Caco-2 (cell line): ENCODE measurements around the gene ZDHHC14. TPM values are rescaled to one million over a fixed set of nuclear protein-coding genes. Genes with fewer than 3 reads are reported as not detected.

Experiments
- BruUV-seq: library from RNA; stranded (reverse); fragments of 400-500 nt; replicated peaks from 2 replicates; lab custom pipeline; 2021; lab: Mats Ljungman, UMichigan
- CTCF ChIA-PET: fragments of 300-600 bp; sonication (Branson Sonifier 250); formaldehyde crosslinking; loops from one replicate; lab custom pipeline; 2022; ENCODE audit warnings: antibody characterized with exemption; lab: Charles Lee
- POLR2A ChIA-PET: fragments of 300-600 bp; sonication (Branson Sonifier 250); formaldehyde crosslinking; loops from one replicate; lab custom pipeline; 2022; ENCODE audit warnings: antibody characterized with exemption; lab: Charles Lee
- DNase-seq, 2 experiments: peaks; one replicate each; pipeline versions ENCODE4 v3.0.0 to v3.0.0-alpha.2; 2020 to 2022
- H3K27me3 ChIP-seq: replicated peaks from 2 replicates; pipeline ENCODE4 v1.6.0; 2011; ENCODE audit warnings: low read length; ENCODE audit not compliant: control insufficient read depth, insufficient read depth
- H3K36me3 ChIP-seq: 2 replicates; pipeline ENCODE4 v1.5.1; 2011; ENCODE audit warnings: low read length; ENCODE audit not compliant: control insufficient read depth, insufficient read depth
- H3K4me1 ChIP-seq: fragments of 250-450 bp; sonication (Bioruptor Pico); 2 replicates; pipeline ENCODE4 v1.5.1; 2020; ENCODE audit warnings: mild to moderate bottlenecking
- H3K4me3 ChIP-seq: 2 replicates; pipeline ENCODE4 v1.5.1; 2011; ENCODE audit warnings: low read depth, mild to moderate bottlenecking, control low read depth, low read length
- H3K9me3 ChIP-seq: fragments of 250-450 bp; sonication (Bioruptor Pico); 2 replicates; pipeline ENCODE4 v1.5.1; 2020; ENCODE audit warnings: mild to moderate bottlenecking, moderate library complexity
- H3K27ac Mint-ChIP-seq: one replicate; pipeline ENCODE4 v1.8.0; 2022; ENCODE audit warnings: mixed read lengths; ENCODE audit not compliant: unreplicated experiment
- H3K27me3 Mint-ChIP-seq: one replicate; pipeline ENCODE4 v1.8.0; 2022; ENCODE audit warnings: mixed read lengths; ENCODE audit not compliant: insufficient read depth, unreplicated experiment
- H3K36me3 Mint-ChIP-seq: one replicate; pipeline ENCODE4 v1.8.0; 2022; ENCODE audit warnings: mild to moderate bottlenecking, mixed read lengths; ENCODE audit not compliant: insufficient read depth, unreplicated experiment
- H3K4me1 Mint-ChIP-seq: one replicate; pipeline ENCODE4 v1.8.0; 2022; ENCODE audit warnings: low read depth, mixed read lengths; ENCODE audit not compliant: unreplicated experiment
- H3K4me3 Mint-ChIP-seq: one replicate; pipeline ENCODE4 v1.8.0; 2022; ENCODE audit warnings: mild to moderate bottlenecking, moderate library complexity, mixed read lengths; ENCODE audit not compliant: unreplicated experiment
- H3K9me3 Mint-ChIP-seq: one replicate; pipeline ENCODE4 v1.8.0; 2022; ENCODE audit warnings: mixed read lengths; ENCODE audit not compliant: unreplicated experiment
- intact Hi-C: fragments of 100-400 bp; cut with micrococcal nuclease; formaldehyde crosslinking; loops from one replicate; pipeline ENCODE4 v1.10.0; 2022; ENCODE audit not compliant: unreplicated experiment
- total RNA-seq: library from RNA; stranded (reverse); gene quantifications from 2 replicates; pipeline ENCODE4 v1.2.3, GENCODE V29; 2022
- TF ChIP-seq, protein P1 (sequence below), 2 experiments: fragments of 200-600 bp in 1 of 2; IDR thresholded peaks; 1 replicate in 1 of 2; 2 replicates in 1 of 2; pipeline versions ENCODE4 v1.5.1 to v1.8.0; 2011 to 2022; ENCODE audit warnings: antibody characterized with exemption in 1 of 2, control low read depth in 1 of 2, inconsistent platforms in 1 of 2, low read depth in 1 of 2, low read length in 1 of 2, mild to moderate bottlenecking in 1 of 2, moderate library complexity in 1 of 2; ENCODE audit not compliant: insufficient read depth in 1 of 2, severe bottlenecking in 1 of 2, unreplicated experiment in 1 of 2

Gene ZDHHC14
- total RNA-seq, 1 experiment from 2014 or later = 22.1 TPM

GRCh38 chr6:157606516-157606915, 225.5 kb downstream of the ZDHHC14 start:
- intact Hi-C loops = no loop called here
- H3K9me3 ChIP-seq = no peaks in the 10 kb centered on the region
- H3K27me3 ChIP-seq = no peaks in the 10 kb centered on the region
- TF ChIP-seq, protein P1, sequence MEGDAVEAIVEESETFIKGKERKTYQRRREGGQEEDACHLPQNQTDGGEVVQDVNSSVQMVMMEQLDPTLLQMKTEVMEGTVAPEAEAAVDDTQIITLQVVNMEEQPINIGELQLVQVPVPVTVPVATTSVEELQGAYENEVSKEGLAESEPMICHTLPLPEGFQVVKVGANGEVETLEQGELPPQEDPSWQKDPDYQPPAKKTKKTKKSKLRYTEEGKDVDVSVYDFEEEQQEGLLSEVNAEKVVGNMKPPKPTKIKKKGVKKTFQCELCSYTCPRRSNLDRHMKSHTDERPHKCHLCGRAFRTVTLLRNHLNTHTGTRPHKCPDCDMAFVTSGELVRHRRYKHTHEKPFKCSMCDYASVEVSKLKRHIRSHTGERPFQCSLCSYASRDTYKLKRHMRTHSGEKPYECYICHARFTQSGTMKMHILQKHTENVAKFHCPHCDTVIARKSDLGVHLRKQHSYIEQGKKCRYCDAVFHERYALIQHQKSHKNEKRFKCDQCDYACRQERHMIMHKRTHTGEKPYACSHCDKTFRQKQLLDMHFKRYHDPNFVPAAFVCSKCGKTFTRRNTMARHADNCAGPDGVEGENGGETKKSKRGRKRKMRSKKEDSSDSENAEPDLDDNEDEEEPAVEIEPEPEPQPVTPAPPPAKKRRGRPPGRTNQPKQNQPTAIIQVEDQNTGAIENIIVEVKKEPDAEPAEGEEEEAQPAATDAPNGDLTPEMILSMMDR (IDR thresholded peaks at IDR 0.05; ENCODE audit: insufficient read depth in 1 of 2, low read depth in 1 of 2, low read length in 1 of 2, severe bottlenecking in 1 of 2, unreplicated experiment in 1 of 2) = no peak
- H3K4me1 Mint-ChIP-seq = peaks cover 12% of the 10 kb centered on the region
- no peaks in the 10 kb centered on the region for H3K27me3 Mint-ChIP-seq
- no TSS peak for BruUV-seq
- ChIA-PET CTCF (no interaction called here), POLR2A (no interaction called here)
- DNase-seq = no peak
- peaks cover 23% of the 10 kb centered on the region for H3K36me3 Mint-ChIP-seq
- no peak overlapping the region for H3K27ac Mint-ChIP-seq
- H3K4me3 Mint-ChIP-seq = no peak overlapping the region
- H3K36me3 ChIP-seq = 0 out of 2 replicates have a peak, but pooled peaks cover 2% of the 10 kb centered on the region
- no peaks in the 10 kb centered on the region for H3K9me3 Mint-ChIP-seq
- H3K4me3 ChIP-seq = no peak overlapping the region
- H3K4me1 ChIP-seq = no peaks in the 10 kb centered on the region

GRCh38 chr6:157607317-157608109, 226.5 kb downstream of the ZDHHC14 start:
- ChIA-PET POLR2A (no interaction called here), CTCF (no interaction called here)
- Histone ChIP-seq H3K27me3 (no peaks in the 10 kb centered on the region), H3K4me1 (no peaks in the 10 kb centered on the region), H3K36me3 (0 out of 2 replicates have a peak, but pooled peaks cover 2% of the 10 kb centered on the region), H3K4me3 (no peak overlapping the region), H3K9me3 (no peaks in the 10 kb centered on the region)
- DNase-seq = no peak
- Mint-ChIP-seq H3K36me3 (peaks cover 32% of the 10 kb centered on the region), H3K9me3 (no peaks in the 10 kb centered on the region), H3K27ac (peak overlapping the region; percentile 24), H3K27me3 (no peaks in the 10 kb centered on the region), H3K4me3 (no peak overlapping the region), H3K4me1 (peaks cover 12% of the 10 kb centered on the region)
- intact Hi-C loops = no loop called here
- no TSS peak for BruUV-seq
- TF ChIP-seq, protein P1 (IDR thresholded peaks at IDR 0.05; ENCODE audit: insufficient read depth in 1 of 2, low read depth in 1 of 2, low read length in 1 of 2, severe bottlenecking in 1 of 2, unreplicated experiment in 1 of 2) = no peak

DNA sequence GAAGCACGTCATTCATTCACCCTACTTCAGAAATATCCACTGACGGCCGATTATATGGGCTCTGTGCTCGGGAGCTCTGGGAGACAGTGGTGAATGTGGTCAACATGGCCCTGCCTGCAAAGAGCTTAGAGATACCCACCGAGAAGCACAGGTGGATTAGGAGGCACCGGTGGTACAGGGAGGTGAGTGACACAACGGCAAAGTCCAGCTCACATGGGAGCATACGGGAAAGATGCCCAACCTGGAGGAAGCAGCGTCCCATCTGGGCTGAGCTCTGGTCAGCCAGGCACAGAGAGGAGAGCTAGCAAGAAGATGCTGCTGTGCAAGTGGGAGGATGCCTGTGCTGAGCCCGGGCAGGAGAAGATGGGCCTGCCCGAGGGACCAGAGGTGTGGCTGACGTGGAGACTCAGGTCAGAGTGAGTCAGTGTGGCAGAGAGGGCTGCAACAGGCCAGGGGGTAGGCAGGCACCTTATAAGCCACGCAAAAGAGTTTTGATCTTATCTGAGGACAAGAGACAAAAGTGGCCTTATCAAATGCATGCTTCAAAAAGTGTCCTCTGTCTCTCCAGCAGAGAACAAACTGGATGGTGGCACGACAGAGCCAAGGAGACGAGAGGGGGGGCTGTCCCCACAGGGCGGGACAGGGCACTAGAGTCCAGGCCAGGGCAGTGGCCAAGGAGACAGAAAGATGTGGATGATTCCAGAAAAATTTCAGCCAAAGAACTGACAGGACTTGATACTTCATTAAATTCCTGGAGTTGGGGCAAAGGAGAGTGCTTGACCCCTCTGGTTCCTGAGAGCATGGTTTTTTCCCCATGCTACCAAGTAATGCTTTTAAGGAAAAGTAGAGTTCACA, 227.5 kb downstream of the ZDHHC14 start:
- ChIA-PET CTCF (no interaction called here), POLR2A (no interaction called here)
- intact Hi-C loops = no loop called here
- no peaks in the 10 kb centered on the region for H3K9me3 ChIP-seq
- no TSS peak for BruUV-seq
- TF ChIP-seq, protein P1 (IDR thresholded peaks at IDR 0.05; ENCODE audit: insufficient read depth in 1 of 2, low read depth in 1 of 2, low read length in 1 of 2, severe bottlenecking in 1 of 2, unreplicated experiment in 1 of 2) = no peak
- H3K4me3 ChIP-seq = no peak overlapping the region
- no peaks in the 10 kb centered on the region for H3K27me3 Mint-ChIP-seq
- no peak for DNase-seq
- H3K9me3 Mint-ChIP-seq = no peaks in the 10 kb centered on the region
- H3K36me3 ChIP-seq = 0 out of 2 replicates have a peak, but pooled peaks cover 2% of the 10 kb centered on the region
- peak overlapping the region; percentile 24 for H3K27ac Mint-ChIP-seq
- no peaks in the 10 kb centered on the region for H3K27me3 ChIP-seq
- peaks cover 12% of the 10 kb centered on the region for H3K4me1 Mint-ChIP-seq
- no peaks in the 10 kb centered on the region for H3K4me1 ChIP-seq
- peaks cover 32% of the 10 kb centered on the region for H3K36me3 Mint-ChIP-seq
- no peak overlapping the region for H3K4me3 Mint-ChIP-seq
